ENCODE results near the gene TSPY10. TPM values are rescaled to one million over a fixed set of nuclear protein-coding genes. Genes with fewer than 3 reads are reported as not detected.
"Not testable (repeated sequence)": the region's sequence is repeated elsewhere in the genome, so short reads cannot be mapped to it uniquely, and the experiment has no call there.

The TSPY10 gene, protein sequence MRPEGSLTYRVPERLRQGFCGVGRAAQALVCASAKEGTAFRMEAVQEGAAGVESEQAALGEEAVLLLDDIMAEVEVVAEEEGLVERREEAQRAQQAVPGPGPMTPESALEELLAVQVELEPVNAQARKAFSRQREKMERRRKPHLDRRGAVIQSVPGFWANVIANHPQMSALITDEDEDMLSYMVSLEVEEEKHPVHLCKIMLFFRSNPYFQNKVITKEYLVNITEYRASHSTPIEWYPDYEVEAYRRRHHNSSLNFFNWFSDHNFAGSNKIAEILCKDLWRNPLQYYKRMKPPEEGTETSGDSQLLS
- not detected in 2 replicates for total RNA-seq

DNA sequence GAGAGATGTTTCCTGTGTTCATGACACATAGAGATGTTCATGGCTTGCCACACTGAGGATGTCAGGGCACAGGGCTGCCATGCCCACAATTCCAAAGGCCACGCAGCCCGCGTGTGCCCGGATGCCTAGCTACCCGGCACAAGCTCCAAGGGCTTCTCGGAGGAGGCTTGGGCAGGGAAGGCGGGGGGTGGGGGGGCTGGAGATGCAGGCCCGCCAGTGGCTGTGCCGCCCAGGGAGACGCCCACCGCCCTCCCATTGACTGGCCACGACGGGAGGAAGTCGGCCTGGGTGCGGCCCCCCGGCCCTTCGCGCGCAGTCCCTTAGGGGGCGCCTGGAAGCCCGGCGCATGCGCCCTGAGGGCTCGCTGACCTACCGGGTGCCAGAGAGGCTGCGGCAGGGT is at the start of gene TSPY10:
TSPY10 (plus strand) TSS at position 301 of the 400 bp plus-strand sequence; CDS start at position 347, 46 bp downstream.
- H3K27me3 Mint-ChIP-seq (ENCODE audit: insufficient read depth); H3K9me3 Mint-ChIP-seq; H3K27ac Mint-ChIP-seq; intact Hi-C loops (cut with micrococcal nuclease); H3K4me1 Mint-ChIP-seq (ENCODE audit: low read depth); H3K4me3 Mint-ChIP-seq; DNase-seq (ENCODE audit: low spot score); H3K36me3 Mint-ChIP-seq (ENCODE audit: low read depth): not testable (repeated sequence)

DNA sequence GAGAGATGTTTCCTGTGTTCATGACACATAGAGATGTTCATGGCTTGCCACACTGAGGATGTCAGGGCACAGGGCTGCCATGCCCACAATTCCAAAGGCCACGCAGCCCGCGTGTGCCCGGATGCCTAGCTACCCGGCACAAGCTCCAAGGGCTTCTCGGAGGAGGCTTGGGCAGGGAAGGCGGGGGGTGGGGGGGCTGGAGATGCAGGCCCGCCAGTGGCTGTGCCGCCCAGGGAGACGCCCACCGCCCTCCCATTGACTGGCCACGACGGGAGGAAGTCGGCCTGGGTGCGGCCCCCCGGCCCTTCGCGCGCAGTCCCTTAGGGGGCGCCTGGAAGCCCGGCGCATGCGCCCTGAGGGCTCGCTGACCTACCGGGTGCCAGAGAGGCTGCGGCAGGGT is 40.7 kb upstream of the TSPY10 start, which contains the start of gene TSPY9:
TSPY9 (plus strand) TSS at position 301 of the 400 bp plus-strand sequence; CDS start at position 347, 46 bp downstream.
- H3K9me3 Mint-ChIP-seq; intact Hi-C loops (cut with micrococcal nuclease); DNase-seq (ENCODE audit: low spot score); H3K27me3 Mint-ChIP-seq (ENCODE audit: insufficient read depth); H3K4me1 Mint-ChIP-seq (ENCODE audit: low read depth); H3K4me3 Mint-ChIP-seq; H3K27ac Mint-ChIP-seq; H3K36me3 Mint-ChIP-seq (ENCODE audit: low read depth): not testable (repeated sequence)

DNA sequence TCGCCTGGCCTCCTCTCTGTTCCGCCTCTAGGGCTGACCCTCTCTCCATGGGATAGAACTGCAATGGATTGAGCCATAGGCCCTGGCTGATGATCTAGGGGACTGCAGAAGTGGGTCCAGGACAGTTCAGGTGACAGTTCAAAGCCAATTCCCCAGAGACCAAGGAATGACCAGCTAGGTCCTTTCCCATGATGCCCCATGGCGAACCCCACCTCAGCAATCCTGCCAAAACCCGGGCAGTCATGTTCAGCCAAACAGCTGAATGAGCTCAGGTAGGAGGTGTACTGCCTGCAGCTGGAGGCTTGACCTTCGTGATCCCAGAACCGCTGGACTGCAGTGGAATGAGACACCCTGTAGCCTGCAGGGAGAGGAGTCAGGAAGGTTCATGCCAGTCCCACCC is 23.3 kb upstream of the TSPY10 start:
- H3K9me3 Mint-ChIP-seq; DNase-seq (ENCODE audit: low spot score); intact Hi-C loops (cut with micrococcal nuclease); H3K27ac Mint-ChIP-seq; H3K4me1 Mint-ChIP-seq (ENCODE audit: low read depth); H3K4me3 Mint-ChIP-seq; H3K27me3 Mint-ChIP-seq (ENCODE audit: insufficient read depth); H3K36me3 Mint-ChIP-seq (ENCODE audit: low read depth): not testable (repeated sequence)

DNA sequence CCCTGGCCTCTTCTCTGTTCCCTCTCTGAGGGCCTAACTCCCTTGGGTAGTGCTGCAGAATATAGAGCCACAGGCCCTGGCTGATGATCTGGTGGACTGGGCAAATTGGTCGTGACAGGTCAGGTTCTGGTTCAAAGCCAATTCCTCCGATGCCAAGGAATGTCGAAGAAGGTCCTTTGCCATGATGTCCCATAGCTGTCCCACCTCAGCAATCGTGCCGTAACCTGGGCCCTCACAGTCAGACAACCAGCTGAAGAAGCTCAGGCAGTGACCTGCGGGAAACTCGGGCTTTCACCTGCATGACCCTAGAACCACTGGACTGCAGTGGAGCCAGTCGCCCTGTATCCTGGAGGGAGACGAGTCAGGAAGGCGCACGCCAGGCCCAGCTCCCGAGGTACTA is 11.4 kb upstream of the TSPY10 start:
- H3K27me3 Mint-ChIP-seq (ENCODE audit: insufficient read depth); H3K4me1 Mint-ChIP-seq (ENCODE audit: low read depth); H3K36me3 Mint-ChIP-seq (ENCODE audit: low read depth); DNase-seq (ENCODE audit: low spot score); H3K27ac Mint-ChIP-seq; H3K9me3 Mint-ChIP-seq; H3K4me3 Mint-ChIP-seq; intact Hi-C loops (cut with micrococcal nuclease): not testable (repeated sequence)

Other genes with a start within 250 kb of the TSPY10 start
- not detected in 2 replicates for gene TSPY4, start 190.4 kb upstream of the TSPY10 start, total RNA-seq
- gene TSPY8, start 170.1 kb upstream of the TSPY10 start, total RNA-seq = not detected in 2 replicates
- not detected in 2 replicates for gene TSPY3, start 129.5 kb upstream of the TSPY10 start, total RNA-seq
- not detected in 2 replicates for gene TSPY1, start 60.9 kb upstream of the TSPY10 start, total RNA-seq
- gene TSPY9, start 40.6 kb upstream of the TSPY10 start, total RNA-seq = not detected in 2 replicates

Data from activated T-helper 1 cell treated with anti-CD3 and anti-CD28 coated beads, Interleukin-12 subunit alpha, Interleukin-12 subunit beta, Interleukin-2, Interleukin-4 antibody, amounts not matched to agents 30 ng/mL and 10 ng/mL and 1 ng/mL, durations not matched to agents 14 hours and 24 hours and 36 hours (primary cell).